Glomerular visceral epithelial cell (primary cell): ENCODE results near the gene CENPU.

Source experiments
- DNase-seq: peaks from one replicate; pipeline ENCODE4 v3.0.0-alpha.2; 2016; ENCODE audit errors: extremely low spot score

Gene CENPU

DNA sequence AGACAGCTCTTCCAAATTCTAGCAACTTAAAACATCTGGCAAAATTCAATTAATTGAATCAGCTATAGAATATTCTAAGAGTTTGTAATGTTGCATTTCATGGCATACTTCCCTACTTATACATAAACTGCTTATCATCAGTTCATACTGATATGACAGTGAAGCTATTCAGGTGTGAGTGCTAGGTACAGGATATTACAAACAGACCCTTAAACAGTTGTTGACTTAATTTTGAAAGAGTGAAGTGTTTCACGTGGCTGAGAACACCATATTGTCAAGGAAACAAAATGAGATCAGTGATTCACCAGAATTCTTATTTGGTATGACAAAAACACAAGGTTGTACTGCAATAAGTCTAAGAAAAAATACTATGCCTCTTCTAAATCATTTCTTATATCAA, 27.4 kb downstream of the CENPU start:
- no peak for DNase-seq

DNA sequence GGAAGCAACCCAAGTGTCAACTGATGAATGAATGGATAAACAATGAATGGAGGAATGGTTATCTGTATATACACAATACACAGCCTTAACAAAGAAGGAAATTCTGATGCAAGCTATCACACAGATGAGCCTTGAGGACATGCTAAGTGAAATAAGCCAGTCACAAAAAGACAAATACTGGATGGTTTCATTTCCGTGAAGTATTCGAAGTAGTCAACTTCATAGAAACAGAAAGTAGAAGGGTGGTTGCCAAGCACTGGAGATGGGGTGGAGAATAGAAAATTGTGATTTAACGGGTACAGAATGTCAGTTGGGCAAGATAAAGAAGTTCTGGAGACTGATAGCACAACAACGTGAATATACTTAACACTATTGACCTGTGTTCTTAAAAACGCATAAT, 28.2 kb downstream of the CENPU start:
- DNase-seq, result no peak

- DNase-seq, result no peak
These were observed 31.8 kb downstream of the CENPU start for GRCh38 chr4:184702114-184702513.

GRCh38 chr4:184699941-184700340, 34.0 kb downstream of the CENPU start:
- no peak for DNase-seq

DNA sequence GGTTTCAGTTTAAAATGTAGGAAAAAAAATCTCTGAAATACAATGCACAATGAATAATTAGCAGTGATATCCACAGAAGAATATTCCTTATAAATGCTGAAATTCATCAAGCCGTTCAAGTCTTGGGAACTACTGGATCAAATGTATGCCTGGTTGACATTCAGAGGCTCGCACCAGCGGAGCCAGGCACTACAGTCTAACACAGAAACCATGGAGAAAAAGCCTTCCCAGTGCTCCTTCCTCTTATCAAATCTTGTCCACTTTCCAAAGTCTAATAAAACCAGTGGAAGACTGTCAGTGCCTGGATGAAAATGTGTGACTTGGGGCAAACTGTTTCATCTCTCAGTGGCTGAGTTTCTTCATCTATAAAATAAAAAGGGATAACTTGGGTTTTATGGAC, 35.9 kb downstream of the CENPU start:
- DNase-seq, result no peak

DNA sequence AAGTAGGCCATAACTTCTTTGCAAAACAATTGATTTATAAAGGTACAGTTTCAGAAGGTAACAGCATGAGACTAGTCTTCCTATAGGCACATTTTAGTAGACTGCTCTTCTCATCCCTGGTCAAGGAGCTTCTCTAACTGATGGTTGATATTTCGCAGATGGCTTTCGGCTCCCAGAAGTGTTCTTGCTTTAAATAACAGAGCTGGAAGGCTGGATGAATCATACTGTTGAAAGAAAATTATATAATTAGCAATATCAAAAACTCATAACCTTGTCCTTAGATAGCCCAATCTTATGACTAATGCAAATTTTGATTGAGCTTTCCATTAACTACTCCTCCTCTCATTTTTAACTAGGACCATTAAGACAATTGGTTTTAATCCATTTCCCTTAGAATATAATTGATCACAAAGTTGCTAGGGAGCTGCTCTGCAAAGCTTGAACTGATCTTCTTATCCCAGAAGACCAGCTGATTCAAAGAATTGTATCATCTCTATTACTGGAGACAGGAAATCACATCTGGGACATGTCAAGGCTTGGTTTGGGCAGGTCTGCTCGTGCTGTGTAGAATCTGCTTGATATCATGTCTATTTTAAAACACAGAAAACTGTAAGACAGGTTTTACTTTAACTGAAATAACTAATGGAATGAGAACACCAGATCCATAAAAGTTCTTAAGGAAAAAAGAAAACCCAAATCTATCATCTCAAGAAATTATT, 38.6 kb downstream of the CENPU start:
- DNase-seq, result no peak

- DNase-seq, result no peak
These were observed 39.4 kb downstream of the CENPU start for GRCh38 chr4:184694412-184694956.

DNA sequence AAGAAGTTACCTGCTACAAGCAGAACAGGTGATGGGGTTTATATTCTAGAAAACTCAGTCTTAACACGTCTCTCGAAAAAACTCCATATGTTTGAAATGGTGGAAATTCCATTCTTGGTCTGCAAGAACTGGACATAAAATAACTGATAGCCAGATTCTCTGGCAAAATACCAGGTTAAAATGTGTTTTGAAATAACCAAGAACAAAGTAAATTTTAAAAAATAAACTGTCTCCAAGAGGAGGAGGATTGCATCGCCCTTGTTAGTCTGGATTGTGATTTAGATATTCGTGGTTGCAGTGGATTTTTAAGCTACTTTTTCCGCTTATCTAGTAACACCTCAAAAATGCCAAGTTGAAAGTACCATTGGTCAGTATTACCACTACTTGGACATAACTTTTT, 40.8 kb downstream of the CENPU start:
- DNase-seq, result no peak

DNA sequence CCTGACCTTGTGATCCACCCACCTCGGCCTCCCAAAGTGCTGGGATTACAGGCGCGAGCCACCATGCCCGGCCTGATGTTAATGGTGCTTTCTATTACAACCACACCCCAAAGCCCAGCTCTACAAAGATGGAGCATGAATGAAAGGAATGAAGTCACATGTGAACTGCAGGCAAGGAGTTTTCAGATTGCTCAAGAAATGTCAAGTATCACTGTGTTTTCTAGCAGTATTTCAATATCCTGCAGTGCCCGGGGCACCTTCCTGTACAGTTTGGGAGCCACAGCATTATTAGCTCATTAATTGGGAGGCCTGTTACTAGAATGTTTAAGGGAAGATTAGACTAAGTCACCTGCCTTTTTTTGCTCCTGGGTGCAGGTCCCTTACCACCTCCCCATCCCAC, 44.2 kb downstream of the CENPU start:
- DNase-seq, result no peak

GRCh38 chr4:184688447-184688846, 45.4 kb downstream of the CENPU start:
- DNase-seq, result peak; percentile 79

DNA sequence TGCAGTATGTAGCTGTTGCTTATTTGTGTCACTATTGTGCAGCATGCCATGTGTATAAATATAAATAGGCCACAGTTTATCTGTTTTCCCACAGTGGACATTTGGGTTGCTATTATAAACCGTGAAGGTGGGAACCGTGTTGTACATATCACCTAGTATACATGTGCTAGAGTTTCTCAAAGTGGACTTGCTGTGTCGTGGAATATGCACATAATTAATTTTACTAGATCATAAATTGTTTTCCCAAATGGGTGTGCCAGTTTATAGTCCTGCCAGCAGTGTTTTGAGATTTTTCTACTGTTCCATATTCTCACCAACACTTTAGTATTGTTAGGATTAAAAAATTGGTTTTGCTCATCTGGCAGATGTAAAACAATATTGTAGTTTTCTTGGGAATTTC, 45.9 kb downstream of the CENPU start:
- DNase-seq, result no peak

GRCh38 chr4:184684491-184685189, 49.3 kb downstream of the CENPU start:
- DNase-seq, result no peak

DNA sequence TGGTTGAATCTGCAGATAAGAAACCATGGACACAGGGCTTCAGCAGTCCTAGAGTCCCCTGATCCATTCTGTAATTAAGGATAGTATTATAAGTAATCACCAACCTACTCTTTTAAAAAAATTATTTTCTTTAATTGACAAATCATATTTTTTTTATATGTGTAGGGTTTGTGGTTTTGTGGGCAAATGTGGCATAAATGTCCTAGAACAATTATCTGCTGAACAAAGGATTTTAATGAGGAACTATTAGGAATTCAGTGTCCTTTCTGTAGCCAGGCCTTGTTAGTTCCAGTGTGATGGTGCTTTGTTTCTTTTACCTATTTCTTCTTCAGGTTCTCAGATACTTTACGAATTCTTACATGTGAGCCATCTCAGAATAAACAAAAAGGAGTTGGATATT, 52.0 kb downstream of the CENPU start:
- no peak for DNase-seq

GRCh38 chr4:184680698-184681097, 53.2 kb downstream of the CENPU start:
- no peak for DNase-seq

GRCh38 chr4:184675821-184676492, 57.9 kb downstream of the CENPU start:
- DNase-seq, result no peak

DNA sequence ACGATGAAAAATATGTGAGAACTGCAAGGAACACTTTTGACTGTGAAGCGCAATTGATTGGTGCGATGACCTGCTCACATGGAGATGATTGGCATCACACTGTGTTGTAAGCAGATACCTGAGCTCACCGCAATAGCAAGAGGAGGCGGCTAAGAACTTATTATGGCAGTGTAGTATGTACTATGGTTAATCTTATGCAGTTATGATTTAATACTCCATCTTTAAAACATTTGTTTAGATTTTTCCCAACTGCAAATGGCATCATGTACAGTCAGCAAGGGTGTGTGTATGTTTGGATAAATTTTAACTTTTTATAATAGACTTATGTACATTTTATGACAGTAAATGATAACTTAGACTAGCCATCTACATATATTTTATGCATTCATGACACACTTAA, 58.9 kb downstream of the CENPU start:
- no peak for DNase-seq

- no peak for DNase-seq
These were observed 59.9 kb downstream of the CENPU start for GRCh38 chr4:184674011-184674410.

GRCh38 chr4:184672741-184673140, 61.2 kb downstream of the CENPU start:
- DNase-seq, result no peak

DNA sequence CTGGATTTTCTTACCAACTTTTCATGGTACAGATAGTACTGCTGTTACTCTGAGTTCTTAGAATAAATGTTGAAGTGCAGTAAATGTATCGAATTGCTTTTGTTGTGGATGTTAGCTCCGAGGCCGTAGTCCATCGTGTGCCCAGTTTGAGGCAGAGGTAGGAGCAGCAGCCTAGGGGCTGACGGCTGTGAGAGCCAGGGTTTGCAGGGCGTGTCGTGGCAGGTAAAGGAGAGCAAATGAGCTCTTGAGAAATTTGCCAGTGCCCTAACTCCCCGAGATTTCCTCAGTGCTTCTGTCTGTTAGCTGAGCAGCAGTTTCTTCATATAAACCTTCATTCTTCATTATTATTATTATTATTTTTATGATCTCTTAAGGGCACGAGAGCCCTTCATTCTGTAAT, 62.8 kb downstream of the CENPU start:
- no peak for DNase-seq

DNA sequence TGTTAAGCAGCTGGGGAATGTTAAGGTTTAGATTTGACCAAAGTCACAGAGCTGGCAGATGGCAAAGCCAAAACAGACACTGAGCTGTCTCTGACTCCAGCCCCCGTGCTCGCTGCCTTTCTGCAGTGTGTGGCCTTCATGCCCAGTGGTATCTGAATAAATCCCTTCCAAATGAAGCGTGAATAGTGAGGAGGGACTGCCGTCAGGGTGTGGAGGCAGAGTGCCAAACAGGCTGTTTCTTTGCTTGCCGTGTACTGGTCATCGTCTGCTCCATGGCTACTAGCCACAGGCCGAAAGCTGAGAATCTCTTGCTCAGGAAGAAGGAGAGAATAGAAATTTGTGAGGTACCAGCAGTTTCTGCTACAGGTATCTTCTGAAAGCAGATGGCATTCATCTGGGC, 64.6 kb downstream of the CENPU start:
- DNase-seq, result no peak

DNA sequence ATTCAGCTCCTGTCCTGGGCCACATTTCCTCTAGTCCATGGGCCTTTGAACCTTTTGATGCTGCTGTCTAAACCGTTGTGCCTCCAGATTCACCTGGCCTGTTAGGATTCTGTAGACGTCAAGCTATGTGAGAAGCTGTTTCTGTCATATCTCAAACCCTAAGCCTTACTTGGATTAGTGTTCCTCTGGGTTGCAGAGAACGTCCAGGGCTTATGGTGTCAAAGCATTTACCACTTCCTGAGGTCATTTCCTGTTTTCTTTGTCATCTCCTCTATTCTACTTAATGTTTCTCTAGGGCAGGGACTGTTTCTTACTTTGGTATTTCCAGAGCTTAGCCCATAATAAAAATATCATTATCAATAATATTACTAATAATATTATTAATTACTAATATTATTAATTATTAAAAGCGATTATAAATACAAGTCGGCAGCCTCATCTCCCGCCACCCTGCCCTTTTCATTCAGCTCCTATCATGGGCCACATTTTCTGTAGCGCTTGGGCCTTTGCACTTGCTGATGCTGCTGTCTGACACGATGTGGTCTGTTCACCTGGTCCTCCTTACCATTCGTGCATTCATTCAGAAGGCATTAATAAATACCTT, 65.3 kb downstream of the CENPU start:
- DNase-seq, result no peak

DNA sequence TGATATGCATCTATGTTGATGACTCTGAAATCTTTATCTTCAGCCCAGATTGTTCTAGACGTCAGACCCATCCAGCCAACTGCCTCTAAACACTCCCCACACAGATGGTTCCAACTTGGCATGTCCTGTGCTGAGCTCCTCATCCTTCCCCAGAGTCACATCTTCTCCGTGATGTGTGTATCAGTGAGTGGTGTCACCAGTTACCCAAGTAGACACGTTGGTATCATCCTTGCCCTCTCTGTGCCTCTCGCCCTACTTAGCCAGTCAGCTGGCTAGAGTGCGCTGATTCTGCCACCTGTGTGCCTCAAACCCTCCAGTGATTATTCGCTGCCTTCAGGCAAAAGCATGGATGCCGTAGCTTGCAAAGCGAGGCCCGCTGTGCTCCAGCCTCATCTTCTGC, 65.8 kb downstream of the CENPU start:
- DNase-seq, result no peak
